ENCODE measurements around the gene MTA3. TPM values are rescaled to one million over a fixed set of nuclear protein-coding genes. Genes with fewer than 3 reads are reported as not detected.
"Not testable (repeated sequence)": the region's sequence is repeated elsewhere in the genome, so short reads cannot be mapped to it uniquely, and the experiment has no call there.

MTA3 gene
- total and polyA plus RNA-seq, 8 donors, result 23.9 to 82.8 (median 70.6) TPM

GRCh38 chr2:42557306-42557705 lies 11.1 kb upstream of the MTA3 start:
- DNase-seq (no peak), ATAC-seq (no peak)
- TF ChIP-seq, protein P1, sequence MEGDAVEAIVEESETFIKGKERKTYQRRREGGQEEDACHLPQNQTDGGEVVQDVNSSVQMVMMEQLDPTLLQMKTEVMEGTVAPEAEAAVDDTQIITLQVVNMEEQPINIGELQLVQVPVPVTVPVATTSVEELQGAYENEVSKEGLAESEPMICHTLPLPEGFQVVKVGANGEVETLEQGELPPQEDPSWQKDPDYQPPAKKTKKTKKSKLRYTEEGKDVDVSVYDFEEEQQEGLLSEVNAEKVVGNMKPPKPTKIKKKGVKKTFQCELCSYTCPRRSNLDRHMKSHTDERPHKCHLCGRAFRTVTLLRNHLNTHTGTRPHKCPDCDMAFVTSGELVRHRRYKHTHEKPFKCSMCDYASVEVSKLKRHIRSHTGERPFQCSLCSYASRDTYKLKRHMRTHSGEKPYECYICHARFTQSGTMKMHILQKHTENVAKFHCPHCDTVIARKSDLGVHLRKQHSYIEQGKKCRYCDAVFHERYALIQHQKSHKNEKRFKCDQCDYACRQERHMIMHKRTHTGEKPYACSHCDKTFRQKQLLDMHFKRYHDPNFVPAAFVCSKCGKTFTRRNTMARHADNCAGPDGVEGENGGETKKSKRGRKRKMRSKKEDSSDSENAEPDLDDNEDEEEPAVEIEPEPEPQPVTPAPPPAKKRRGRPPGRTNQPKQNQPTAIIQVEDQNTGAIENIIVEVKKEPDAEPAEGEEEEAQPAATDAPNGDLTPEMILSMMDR (IDR thresholded peaks at IDR 0.05), result no peak
- no peak overlapping the region for H3K27ac ChIP-seq
- no peaks in the 10 kb centered on the region for H3K9me3 ChIP-seq
- H3K4me1 ChIP-seq, result no peaks in the 10 kb centered on the region
- no peaks in the 10 kb centered on the region for H3K27me3 ChIP-seq
- H3K36me3 ChIP-seq, result no peaks in the 10 kb centered on the region
- intact Hi-C loops (cut with DNase I), result no loop called here
- no peak overlapping the region for H3K4me3 ChIP-seq

GRCh38 chr2:42558827-42559226 lies 9.6 kb upstream of the MTA3 start:
- intact Hi-C loops (cut with DNase I), result no loop called here
- DNase-seq (no peak), ATAC-seq (no peak)
- H3K9me3 ChIP-seq, result no peaks in the 10 kb centered on the region
- no peak overlapping the region for H3K27ac ChIP-seq
- H3K4me1 ChIP-seq, result no peaks in the 10 kb centered on the region
- H3K36me3 ChIP-seq, result no peaks in the 10 kb centered on the region
- TF ChIP-seq, protein P1 (IDR thresholded peaks at IDR 0.05), result no peak
- H3K27me3 ChIP-seq, result no peaks in the 10 kb centered on the region
- no peak overlapping the region for H3K4me3 ChIP-seq

DNA sequence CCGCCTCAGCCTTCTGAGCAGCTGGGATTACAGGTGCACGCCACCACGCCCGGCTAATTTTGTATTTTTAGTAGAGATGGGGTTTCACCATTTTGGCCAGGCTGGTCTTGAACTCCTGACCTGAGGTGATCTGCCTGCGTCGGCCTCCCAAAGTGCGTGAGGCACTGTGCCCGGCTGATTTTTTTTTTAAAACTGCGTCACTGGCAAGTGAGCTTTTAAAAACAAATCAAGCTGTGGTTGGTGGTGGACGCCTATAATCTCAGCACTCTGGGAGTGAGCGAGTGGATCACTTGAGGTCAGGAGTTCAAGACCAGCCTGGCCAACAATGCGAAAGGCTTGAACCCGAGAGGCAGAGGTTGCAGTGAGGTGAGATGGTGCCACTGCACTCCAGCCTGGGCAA lies 8.3 kb upstream of the MTA3 start:
- H3K9me3 ChIP-seq; H3K4me1 ChIP-seq; intact Hi-C loops (cut with DNase I); ATAC-seq; H3K36me3 ChIP-seq; H3K27me3 ChIP-seq; H3K27ac ChIP-seq; H3K4me3 ChIP-seq; DNase-seq: not testable (repeated sequence)

DNA sequence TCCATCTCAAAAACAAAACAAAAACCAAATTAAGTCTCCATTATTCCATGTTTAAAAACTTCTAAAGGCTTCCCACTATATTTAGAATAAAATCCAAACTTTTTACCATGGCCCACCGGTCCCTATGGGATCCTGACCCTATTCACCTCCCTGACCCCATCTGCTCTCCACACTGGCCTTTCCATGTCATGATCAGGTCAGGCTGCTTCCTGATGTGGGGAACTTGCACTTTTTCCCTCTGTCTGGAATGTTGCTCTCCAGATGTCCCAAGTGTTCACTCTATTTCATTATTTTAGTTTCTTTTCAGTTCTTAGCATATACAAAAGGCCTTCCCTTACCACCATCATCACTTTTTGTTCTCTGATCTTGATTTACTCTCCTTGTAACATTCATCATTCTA lies 7.5 kb upstream of the MTA3 start:
- DNase-seq, result no peak
- H3K27ac ChIP-seq, result no peak overlapping the region
- H3K4me1 ChIP-seq, result no peaks in the 10 kb centered on the region
- H3K4me3 ChIP-seq, result no peak overlapping the region
- no peaks in the 10 kb centered on the region for H3K9me3 ChIP-seq
- no peaks in the 10 kb centered on the region for H3K27me3 ChIP-seq
- TF ChIP-seq, protein P1 (IDR thresholded peaks at IDR 0.05), result no peak
- no peak for ATAC-seq
- no peaks in the 10 kb centered on the region for H3K36me3 ChIP-seq
- intact Hi-C loops (cut with DNase I), result no loop called here

GRCh38 chr2:42562474-42563144 lies 5.8 kb upstream of the MTA3 start:
- no peaks in the 10 kb centered on the region for H3K4me1 ChIP-seq
- no peak overlapping the region for H3K4me3 ChIP-seq
- intact Hi-C loops (cut with DNase I), result no loop called here
- no peaks in the 10 kb centered on the region for H3K27me3 ChIP-seq
- H3K27ac ChIP-seq, result no peak overlapping the region
- DNase-seq (peak in 2 of 4 donors; percentile 36 to 44), ATAC-seq (peak; percentile 93)
- no peaks in the 10 kb centered on the region for H3K9me3 ChIP-seq
- TF ChIP-seq, protein P1 (IDR thresholded peaks at IDR 0.05), result no peak
- no peaks in the 10 kb centered on the region for H3K36me3 ChIP-seq

DNA sequence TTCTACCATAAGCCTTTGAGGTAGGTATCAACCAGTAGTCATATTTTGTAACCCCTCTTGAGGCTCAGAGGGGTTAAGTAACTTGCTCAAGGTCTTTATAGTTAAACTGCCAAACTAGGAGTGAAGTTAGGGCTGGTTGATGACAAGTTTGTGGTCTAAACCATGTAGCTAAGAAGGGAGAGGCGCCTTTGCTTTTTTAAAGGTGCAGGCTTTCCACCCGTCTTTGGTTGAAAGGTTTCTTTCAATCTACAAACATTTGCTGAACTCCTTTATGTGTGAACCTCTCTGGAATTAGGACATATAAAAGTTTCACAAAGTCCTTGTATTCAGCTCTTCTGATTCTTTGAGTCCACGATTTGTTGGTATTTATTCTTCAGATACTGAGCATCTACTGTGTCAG lies 2.4 kb upstream of the MTA3 start:
- ATAC-seq (no peak), DNase-seq (no peak)
- intact Hi-C loops (cut with DNase I), result no loop called here
- no peak overlapping the region for H3K4me3 ChIP-seq
- H3K9me3 ChIP-seq, result no peaks in the 10 kb centered on the region
- no peaks in the 10 kb centered on the region for H3K36me3 ChIP-seq
- H3K4me1 ChIP-seq, result peaks cover 8 to 15% of the 10 kb centered on the region in 2 donors
- TF ChIP-seq, protein P1 (IDR thresholded peaks at IDR 0.05), result no peak
- no peaks in the 10 kb centered on the region for H3K27me3 ChIP-seq
- no peak overlapping the region for H3K27ac ChIP-seq
